ENCODE results near the gene COIL.
"Not testable (repeated sequence)": the region's sequence is repeated elsewhere in the genome, so short reads cannot be mapped to it uniquely, and the experiment has no call there.

Gene COIL

DNA sequence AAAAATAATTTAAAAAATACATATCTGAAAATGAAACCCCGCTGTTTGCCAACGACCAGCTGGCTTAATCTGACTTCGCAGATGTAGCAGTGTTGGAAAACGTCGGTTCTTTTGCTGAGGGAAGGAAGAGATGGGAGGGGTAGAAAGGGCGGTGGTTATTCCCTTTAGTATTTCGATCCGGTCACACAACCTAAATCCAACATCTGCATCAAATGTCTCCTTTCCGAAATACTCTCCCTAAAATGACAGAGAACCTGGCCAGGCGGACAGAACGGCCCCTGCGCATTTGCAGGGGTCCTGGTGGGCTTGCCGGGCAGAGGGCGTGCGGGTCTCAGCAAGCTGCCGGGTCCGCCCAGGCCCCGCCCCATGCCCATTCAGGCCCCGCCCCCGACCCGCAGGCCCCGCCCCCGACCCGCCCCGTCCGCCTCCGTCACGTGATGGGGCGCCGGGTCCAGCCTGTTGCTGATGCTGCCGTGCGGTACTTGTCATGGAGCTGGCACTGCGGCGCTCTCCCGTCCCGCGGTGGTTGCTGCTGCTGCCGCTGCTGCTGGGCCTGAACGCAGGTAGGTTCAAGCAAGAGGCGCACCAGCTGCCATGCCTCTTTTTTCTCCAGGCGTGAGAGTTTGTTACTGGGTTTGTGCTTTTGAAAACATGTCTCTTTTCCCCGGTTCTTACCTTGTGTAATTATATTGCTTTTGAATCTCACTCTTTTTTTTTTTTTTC, 17.0 kb upstream of the COIL start, which contains the start of gene SCPEP1:
Gene SCPEP1, plus strand, starts transcription at position 459 of the 723 bp plus-strand sequence. Its CDS starts 29 bp downstream, at position 488.
- DNase-seq, result no peak

DNA sequence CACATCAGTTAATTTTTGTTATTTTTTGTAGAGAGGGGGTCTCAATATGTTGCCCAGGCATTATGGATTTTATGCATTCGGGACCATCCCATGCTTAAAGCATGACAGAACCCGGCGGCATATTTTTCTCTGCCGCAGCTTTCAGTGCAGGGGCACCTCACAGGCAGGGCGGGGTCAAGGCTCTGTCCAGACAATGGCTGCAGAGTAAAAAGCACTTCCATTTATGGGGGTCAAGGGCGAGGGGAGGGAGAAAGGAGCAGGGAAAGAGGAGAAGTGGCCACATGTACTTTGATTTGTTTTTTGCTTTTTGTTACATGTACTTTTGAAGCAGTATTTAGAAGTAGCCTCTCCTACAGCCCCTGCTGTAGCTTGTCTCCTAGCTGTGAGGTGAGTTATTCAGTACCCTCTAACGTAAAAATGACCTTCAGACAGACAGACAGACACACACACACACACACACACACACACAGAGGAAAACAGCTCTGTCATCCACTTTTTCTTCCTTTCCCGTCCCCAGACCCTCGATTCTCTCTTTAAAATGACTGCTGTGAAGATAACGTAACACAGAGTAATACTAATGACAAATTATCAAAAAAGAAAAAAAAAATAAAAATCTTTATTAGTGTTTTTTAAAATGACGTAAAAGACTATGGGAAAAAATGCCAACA, 16.2 kb upstream of the COIL start:
- DNase-seq, result no peak

GRCh38 chr17:56975656-56976055, 14.8 kb upstream of the COIL start:
- DNase-seq, result no peak

GRCh38 chr17:56974055-56974454, 13.2 kb upstream of the COIL start:
- DNase-seq, result no peak

- no peak for DNase-seq
These were observed 12.7 kb upstream of the COIL start for GRCh38 chr17:56973520-56973919.

- DNase-seq, result no peak
These were observed 11.4 kb upstream of the COIL start for GRCh38 chr17:56972111-56972730.

DNA sequence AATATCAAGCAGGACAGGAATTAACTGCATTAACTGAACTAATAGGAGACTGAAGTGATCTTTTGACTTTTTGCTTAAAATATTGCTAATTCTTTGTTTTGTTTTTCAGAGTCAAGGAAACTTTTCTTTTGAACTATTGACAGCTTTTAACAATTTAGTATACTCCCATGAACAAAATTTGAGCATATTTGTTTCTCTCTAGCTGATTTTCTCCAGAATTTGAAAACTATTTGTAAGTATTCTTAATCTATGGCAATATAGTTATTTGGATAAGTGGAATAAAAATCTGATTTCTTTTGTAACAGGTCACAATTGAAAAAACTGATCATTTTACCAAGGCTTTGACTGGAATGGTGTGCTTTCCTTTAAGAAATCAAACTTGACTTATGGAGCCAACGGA, 10.1 kb upstream of the COIL start:
- no peak for DNase-seq

DNA sequence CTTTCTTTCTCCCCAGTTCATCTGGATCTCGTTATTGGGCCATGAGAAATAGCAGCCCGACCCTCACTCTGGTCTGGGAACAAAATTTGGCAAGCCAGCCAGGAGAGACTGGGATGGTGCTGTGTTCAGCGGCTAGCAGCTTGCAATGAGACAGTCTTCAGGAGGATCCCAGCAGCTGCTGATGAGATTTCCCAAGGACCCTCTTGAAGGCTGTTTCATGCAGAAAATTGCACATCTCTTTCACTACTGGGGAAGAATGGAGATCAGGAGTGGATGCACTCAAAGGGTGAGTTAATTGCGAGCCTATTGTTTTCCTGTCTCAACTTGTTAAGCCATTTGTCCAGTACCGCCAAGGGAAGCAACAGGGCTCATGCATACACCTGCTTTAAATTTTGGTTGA, 5.5 kb upstream of the COIL start:
- no peak for DNase-seq

DNA sequence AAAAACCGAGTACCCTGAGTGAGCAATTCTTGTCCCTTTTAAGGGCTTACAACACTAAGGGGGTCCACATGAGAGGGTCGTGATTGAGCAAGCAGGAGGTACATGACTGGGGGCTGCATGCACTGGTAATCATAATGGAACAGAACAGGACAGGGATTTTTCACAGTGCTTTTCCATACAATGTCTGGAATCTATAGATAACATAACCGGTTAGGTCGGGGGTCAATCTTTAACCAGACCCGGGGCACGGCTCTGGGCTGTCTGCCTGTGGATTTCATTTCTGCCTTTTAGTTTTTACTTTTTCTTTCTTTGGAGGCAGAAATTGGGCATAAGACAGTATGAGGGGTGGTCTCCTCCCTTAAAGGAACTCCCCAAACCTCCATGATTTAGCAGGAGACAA, 4.8 kb upstream of the COIL start:
- not testable (repeated sequence) for DNase-seq

DNA sequence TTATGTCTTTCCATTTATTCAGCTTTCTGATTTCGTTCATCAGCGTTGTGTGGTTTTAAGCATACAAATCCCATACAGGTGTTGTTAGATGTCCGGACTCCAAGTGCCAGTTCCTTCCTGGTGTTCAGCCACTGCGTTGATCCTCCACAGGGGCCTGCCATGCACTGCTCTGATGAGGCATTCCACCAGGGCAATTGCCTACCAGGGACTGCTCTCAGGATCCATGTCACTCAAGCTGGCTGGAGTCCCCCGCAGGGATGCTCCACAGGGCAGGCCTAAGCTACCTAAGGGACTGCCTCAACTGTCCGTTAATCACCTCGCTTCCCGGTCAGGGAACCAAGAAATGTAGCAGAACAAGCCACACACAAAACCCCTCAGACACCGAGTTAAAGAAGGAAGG, 4.4 kb upstream of the COIL start:
- DNase-seq, result not testable (repeated sequence)

GRCh38 chr17:56956992-56957391, 3.9 kb downstream of the COIL start:
- no peak for DNase-seq

DNA sequence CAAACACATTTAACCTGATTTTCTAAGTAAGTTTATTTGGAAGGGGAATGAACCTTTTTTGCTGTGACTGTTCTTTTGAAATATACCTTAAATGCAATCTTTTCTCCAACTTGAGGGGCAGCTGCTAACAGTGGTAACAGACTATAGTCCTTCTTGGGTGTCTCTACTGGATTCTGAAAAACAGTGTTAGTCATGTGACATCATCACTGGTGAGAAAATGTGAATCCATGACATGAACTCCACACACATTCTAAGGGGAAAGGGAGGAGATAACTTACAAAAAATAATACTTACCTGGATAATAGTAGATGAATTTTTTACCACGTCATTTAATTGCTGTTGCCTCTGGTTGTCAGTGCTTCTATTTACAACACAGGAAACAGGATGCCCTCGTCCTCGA, 11.3 kb downstream of the COIL start:
- no peak for DNase-seq

- no peak for DNase-seq
These were observed 12.4 kb downstream of the COIL start for GRCh38 chr17:56948491-56948890.

DNA sequence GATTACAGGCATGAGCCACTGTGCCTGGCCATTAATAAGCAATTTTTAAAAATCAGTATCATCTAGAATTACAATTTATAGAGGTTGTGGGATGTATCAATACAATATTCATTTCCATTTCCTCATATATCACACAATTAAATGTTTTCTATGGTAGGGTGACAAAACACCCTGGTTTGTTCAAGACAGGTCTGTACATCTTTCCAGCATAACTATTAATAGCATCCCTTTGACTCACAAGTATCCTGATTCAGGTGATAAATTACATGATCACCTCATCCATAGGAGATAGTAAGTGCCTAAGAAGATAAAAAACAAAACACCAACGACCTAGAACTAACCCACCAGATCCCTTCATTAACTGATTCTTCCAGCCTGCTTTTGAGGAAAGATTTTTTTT, 13.1 kb downstream of the COIL start:
- no peak for DNase-seq

- no peak for DNase-seq
These were observed 14.8 kb downstream of the COIL start for GRCh38 chr17:56945938-56946505.

GRCh38 chr17:56943505-56944125, 17.2 kb downstream of the COIL start:
- no peak for DNase-seq

GRCh38 chr17:56939869-56940484, 20.9 kb downstream of the COIL start:
- no peak for DNase-seq

GRCh38 chr17:56938206-56938605, 22.6 kb downstream of the COIL start:
- DNase-seq, result not testable (repeated sequence)

GRCh38 chr17:56937687-56938086, 23.2 kb downstream of the COIL start:
- DNase-seq, result no peak

- no peak for DNase-seq
These were observed 24.0 kb downstream of the COIL start for GRCh38 chr17:56936697-56937322.

- no peak for DNase-seq
These were observed 25.4 kb downstream of the COIL start for GRCh38 chr17:56935461-56935860.

DNA sequence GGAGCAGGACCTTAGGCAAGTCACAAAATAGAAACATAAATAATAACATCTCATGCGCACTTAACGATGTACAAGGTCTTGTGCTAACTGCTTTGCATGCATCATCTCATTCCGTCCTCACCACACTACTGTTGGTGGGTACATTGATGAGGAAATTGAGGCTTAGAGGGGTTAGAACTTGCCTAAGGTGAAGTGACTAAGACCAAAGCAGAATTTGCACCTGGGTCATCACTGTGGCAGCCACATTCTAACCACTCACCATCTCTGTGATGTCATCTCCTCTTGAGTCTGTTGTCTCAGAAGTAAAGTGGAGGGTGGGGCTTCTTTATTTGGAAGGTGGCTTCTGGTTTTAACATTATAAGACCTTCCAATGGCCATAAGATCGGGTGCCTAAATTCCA, 26.6 kb downstream of the COIL start:
- no peak for DNase-seq
